Liver (tissue), 2 donors: ENCODE results near the gene KANSL2.

Source experiments
- GABPA ChIP-seq, 2 donors: IDR thresholded peaks in 1 of 2; conservative IDR thresholded peaks in 1 of 2; 2 replicates each; pipeline ENCODE4 v1.6.1; 2016; ENCODE audit warnings: antibody characterized with exemption in 2 of 2, mild to moderate bottlenecking in 1 of 2, moderate library complexity in 1 of 2
- YY1 ChIP-seq: IDR thresholded peaks from 2 replicates; pipeline ENCODE4 v1.6.1; 2016; ENCODE audit warnings: antibody characterized with exemption, mild to moderate bottlenecking
- donor health status: healthy.

DNA sequence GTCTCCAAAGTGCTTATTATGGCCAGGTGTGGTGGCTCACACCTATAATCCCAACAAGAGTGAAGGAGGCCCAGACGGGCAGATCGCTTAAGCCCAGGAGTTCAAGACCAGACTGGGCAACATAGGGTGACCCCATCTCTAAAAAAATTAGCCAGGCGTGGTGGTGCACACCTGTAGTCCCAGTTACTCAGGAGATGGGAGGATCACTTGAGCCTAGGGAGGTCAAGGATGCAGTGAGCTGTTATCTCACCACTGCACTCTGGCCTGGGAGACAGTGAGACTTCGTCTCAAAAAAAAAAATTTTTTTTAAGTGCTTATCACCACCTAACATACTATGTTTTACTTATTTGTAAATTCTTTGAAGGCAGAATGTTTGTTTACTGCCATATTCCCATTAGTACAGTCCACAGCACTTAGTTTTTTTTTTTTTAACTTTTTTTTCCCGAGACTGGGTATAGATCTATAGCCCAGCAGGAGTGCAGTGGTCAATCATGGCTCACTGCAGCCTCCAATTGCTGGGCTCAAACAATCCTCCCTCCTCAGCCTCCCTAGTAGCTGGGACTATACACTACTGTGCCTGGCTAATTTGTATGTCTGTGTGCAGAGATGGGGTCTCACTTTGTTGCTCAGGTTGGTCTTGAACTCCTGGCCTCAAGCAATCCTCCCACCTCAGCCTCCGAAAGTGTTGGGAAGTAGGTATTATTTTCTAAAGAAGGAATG is 4.7 kb upstream of the KANSL2 start:
- TF ChIP-seq GABPA (IDR thresholded peaks at IDR 0.05 in 1 of 2, conservative IDR thresholded peaks at IDR 0.05 in 1 of 2) (no peak), YY1 (no peak)
